ENCODE results near the gene OGT.

DNA sequence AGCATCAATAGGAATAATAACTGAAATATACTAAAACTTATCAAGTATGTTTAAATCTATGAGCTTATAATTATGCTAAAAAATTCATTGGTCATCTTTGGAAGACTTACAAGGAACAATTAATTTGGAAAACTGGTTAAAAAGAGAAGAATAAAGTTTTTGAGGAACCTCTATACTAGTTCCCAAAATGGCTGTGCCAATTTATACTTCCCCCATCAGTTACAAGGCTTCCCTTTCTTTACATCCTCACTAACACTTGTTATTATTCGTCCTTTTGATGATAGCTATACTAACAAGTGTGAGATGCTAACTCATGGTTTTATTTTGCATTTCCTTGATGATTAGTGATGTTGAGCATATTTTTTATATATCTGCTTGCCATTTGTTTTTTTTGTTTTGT, 17.1 kb downstream of the OGT start:
- TF ChIP-seq EZH2 (IDR thresholded peaks at IDR 0.05) (no peak), POLR2AphosphoS5 (IDR thresholded peaks at IDR 0.05; ENCODE audit: borderline replicate concordance, low read depth, low read length) (no peak), FOXP2 (optimal IDR thresholded peaks at IDR 0.05; ENCODE audit: control extremely low read depth, extremely low read length, insufficient read depth) (no peak)

Measured in SK-N-MC (cell line).